ENCODE measurements around the gene GPX2. TPM values are rescaled to one million over a fixed set of nuclear protein-coding genes. Genes with fewer than 3 reads are reported as not detected.

GPX2 gene
- total RNA-seq, 2 donors from 2014 or later, result 18.9 to 55.0 TPM

GRCh38 chr14:64986648-64987437, 44.3 kb upstream of the GPX2 start, which contains the start of gene FNTB:
TSS of gene FNTB (plus strand) at chr14:64986895. CDS start at chr14:64986954, 59 bp downstream.
- peak within 1 kb of the TSS; percentile 82 to 89 for H3K27ac ChIP-seq
- 0% methylated on average over 65 of the region's 65 CpGs for WGBS
- H3K4me3 ChIP-seq, result peak within 1 kb of the TSS; percentile 62 to 64
- no peaks in the 10 kb centered on the region for H3K36me3 ChIP-seq
- intact Hi-C loops (cut with DNase I), result loop anchor here (2.0 to 5.0 kb wide), 3 partner anchors 116 to 425 kb away; partner anchors contain the start of genes FUT8 and MAX
- DNase-seq (ENCODE audit: low spot score), result peak; percentile 97
- H3K27me3 ChIP-seq (replicated peaks; ENCODE audit: insufficient read depth), result no peaks in the 10 kb centered on the region
- no peaks in the 10 kb centered on the region for H3K4me1 ChIP-seq (replicated peaks)
- TF ChIP-seq POLR2A (IDR thresholded peaks at IDR 0.05) (peak; percentile 74), POLR2AphosphoS5 (IDR thresholded peaks at IDR 0.05) (peak; percentile 92), CTCF (IDR thresholded peaks at IDR 0.05) (peak; percentile 50 to 98 (median 91))
- H3K9me3 ChIP-seq, result no peaks in the 10 kb centered on the region

GRCh38 chr14:64983439-64984310, 41.1 kb upstream of the GPX2 start:
- Histone ChIP-seq H3K36me3 (no peaks in the 10 kb centered on the region), H3K9me3 (no peaks in the 10 kb centered on the region), H3K4me1 (replicated peaks) (no peaks in the 10 kb centered on the region), H3K27ac (no peak overlapping the region), H3K27me3 (replicated peaks; ENCODE audit: insufficient read depth) (no peaks in the 10 kb centered on the region), H3K4me3 (no peak overlapping the region)
- TF ChIP-seq POLR2A (IDR thresholded peaks at IDR 0.05) (no peak), POLR2AphosphoS5 (IDR thresholded peaks at IDR 0.05) (peak; percentile 20), CTCF (IDR thresholded peaks at IDR 0.05) (peak in 3 of 4 experiments; percentile 44 to 72 (median 70))
- intact Hi-C loops (cut with DNase I), result loop anchor here (5.0 kb wide), 1 partner anchor 161 kb away; no protein-coding TSS in a partner anchor
- DNase-seq (ENCODE audit: low spot score), result peak; percentile 43
- 5% methylated on average over 15 of the region's 15 CpGs for WGBS

GRCh38 chr14:64979336-64980074, 37.0 kb upstream of the GPX2 start:
- no peak for DNase-seq (ENCODE audit: low spot score)
- intact Hi-C loops (cut with DNase I), result loop anchor here (5.0 kb wide), 1 partner anchor 157 kb away; no protein-coding TSS in a partner anchor
- Histone ChIP-seq H3K9me3 (no peaks in the 10 kb centered on the region), H3K36me3 (no peaks in the 10 kb centered on the region), H3K27me3 (replicated peaks; ENCODE audit: insufficient read depth) (no peaks in the 10 kb centered on the region), H3K27ac (no peak overlapping the region), H3K4me1 (replicated peaks) (no peaks in the 10 kb centered on the region), H3K4me3 (no peak overlapping the region)
- TF ChIP-seq CTCF (IDR thresholded peaks at IDR 0.05) (no peak), POLR2AphosphoS5 (IDR thresholded peaks at IDR 0.05) (no peak), POLR2A (IDR thresholded peaks at IDR 0.05) (no peak)
- WGBS, result 78% methylated on average over 5 of the region's 5 CpGs

GRCh38 chr14:64974563-64974962, 32.0 kb upstream of the GPX2 start:
- no peaks in the 10 kb centered on the region for H3K27me3 ChIP-seq (replicated peaks; ENCODE audit: insufficient read depth)
- no peaks in the 10 kb centered on the region for H3K4me1 ChIP-seq (replicated peaks)
- no peak for DNase-seq (ENCODE audit: low spot score)
- no peak for TF ChIP-seq POLR2A (IDR thresholded peaks at IDR 0.05)
- no peak for TF ChIP-seq CTCF (IDR thresholded peaks at IDR 0.05)
- no peak for TF ChIP-seq POLR2AphosphoS5 (IDR thresholded peaks at IDR 0.05)
- intact Hi-C loops (cut with DNase I), result no loop called here
- H3K4me3 ChIP-seq, result no peak overlapping the region
- no peaks in the 10 kb centered on the region for H3K9me3 ChIP-seq
- no peaks in the 10 kb centered on the region for H3K36me3 ChIP-seq
- no peak overlapping the region for H3K27ac ChIP-seq
- WGBS, result 77% methylated on average over 8 of the region's 8 CpGs
